A673 (cell line): ENCODE data around the gene RALGAPA2.

Experiments used
- CTCF ChIP-seq: fragments of 300-800, 200-600 bp; sonication (generic); conservative IDR thresholded peaks from 2 replicates; pipeline ENCODE4 v1.5.1; 2017; ENCODE audit warnings: low read depth, mild to moderate bottlenecking, antibody characterized with exemption, low read length, moderate library complexity, mixed read lengths
- EZH2 ChIP-seq: fragments of 200-600 bp; sonication (generic); IDR thresholded peaks from 2 replicates; pipeline ENCODE4 v1.6.1; 2017; ENCODE audit warnings: borderline replicate concordance, low read depth, mild to moderate bottlenecking, mixed read lengths, antibody characterized with exemption, low read length; ENCODE audit not compliant: poor library complexity, severe bottlenecking

GRCh38 chr20:20497242-20497978 lies 215.0 kb downstream of the RALGAPA2 start:
- TF ChIP-seq EZH2 (no peak), CTCF (no peak)
